ENCODE data around the gene CLMN. TPM values are rescaled to one million over a fixed set of nuclear protein-coding genes. Genes with fewer than 3 reads are reported as not detected.

The CLMN gene
- total RNA-seq, 1 donor from 2014 or later, result 3.9 TPM

DNA sequence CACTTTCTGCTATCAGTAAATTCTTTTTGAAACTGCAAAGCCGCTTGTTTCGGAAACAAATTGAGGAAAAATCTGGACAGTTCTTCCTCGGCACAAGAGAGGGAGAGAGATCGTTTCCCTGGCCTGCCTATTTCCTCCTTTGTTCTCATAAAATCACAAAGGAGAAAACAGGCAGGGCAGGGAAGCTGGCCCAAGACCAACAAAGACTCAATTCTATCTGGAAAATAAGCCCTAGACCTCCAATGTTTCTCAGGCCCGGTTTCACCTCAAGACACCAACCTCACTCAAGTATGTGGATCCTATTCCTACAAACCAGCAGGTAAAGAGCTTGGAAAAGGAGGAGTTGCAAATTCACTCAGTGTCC lies 181.9 kb downstream of the CLMN start:
- no peak for DNase-seq (ENCODE audit: low read depth)
- no peak for FAIRE-seq
- TF ChIP-seq, protein P1, sequence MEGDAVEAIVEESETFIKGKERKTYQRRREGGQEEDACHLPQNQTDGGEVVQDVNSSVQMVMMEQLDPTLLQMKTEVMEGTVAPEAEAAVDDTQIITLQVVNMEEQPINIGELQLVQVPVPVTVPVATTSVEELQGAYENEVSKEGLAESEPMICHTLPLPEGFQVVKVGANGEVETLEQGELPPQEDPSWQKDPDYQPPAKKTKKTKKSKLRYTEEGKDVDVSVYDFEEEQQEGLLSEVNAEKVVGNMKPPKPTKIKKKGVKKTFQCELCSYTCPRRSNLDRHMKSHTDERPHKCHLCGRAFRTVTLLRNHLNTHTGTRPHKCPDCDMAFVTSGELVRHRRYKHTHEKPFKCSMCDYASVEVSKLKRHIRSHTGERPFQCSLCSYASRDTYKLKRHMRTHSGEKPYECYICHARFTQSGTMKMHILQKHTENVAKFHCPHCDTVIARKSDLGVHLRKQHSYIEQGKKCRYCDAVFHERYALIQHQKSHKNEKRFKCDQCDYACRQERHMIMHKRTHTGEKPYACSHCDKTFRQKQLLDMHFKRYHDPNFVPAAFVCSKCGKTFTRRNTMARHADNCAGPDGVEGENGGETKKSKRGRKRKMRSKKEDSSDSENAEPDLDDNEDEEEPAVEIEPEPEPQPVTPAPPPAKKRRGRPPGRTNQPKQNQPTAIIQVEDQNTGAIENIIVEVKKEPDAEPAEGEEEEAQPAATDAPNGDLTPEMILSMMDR (IDR thresholded peaks at IDR 0.05; ENCODE audit: insufficient read depth, low read length, severe bottlenecking), result no peak
- H3K27me3 ChIP-seq (ENCODE audit: control insufficient read depth, insufficient read depth, low read length), result no peaks in the 10 kb centered on the region
- H3K4me3 ChIP-seq (ENCODE audit: low read depth, low read length), result no peak overlapping the region
- peaks cover 3% of the 10 kb centered on the region for H3K36me3 ChIP-seq (ENCODE audit: control insufficient read depth, insufficient read depth, low read length)

DNA sequence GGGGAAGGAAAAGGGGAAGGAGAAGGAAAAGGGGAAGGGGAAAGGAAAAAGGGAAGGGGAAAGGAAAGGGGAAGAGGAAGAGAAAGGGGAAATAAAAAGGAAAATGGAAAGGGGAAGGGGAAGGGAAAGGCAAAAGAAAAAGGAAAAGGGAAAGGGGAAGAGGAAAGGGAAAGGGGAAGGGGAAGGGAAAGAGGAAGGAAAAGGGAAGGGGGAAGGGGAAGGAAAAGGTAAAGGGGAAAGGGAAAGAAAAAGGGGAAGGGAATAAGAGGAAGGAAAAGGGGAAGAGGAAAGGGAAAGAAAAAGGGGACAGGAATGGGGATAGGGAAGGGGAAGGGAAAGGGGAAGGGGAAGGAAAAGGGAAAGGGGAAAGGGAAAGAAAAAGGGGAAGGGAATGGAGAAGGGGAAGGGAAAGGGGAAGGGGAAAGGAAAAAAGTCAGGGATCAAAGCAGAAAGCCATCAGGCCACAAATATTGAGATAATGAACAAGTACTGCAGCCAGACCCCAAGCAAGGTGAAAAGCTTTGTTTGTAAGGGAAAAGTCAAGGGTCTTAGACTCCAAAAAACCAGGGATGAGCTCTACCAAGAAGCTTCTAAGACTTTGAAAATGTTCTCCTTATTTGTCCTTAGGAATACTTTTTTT lies 182.4 kb downstream of the CLMN start:
- no peak overlapping the region for H3K4me3 ChIP-seq (ENCODE audit: low read depth, low read length)
- FAIRE-seq (no peak), DNase-seq (ENCODE audit: low read depth) (no peak)
- peaks cover 5% of the 10 kb centered on the region for H3K36me3 ChIP-seq (ENCODE audit: control insufficient read depth, insufficient read depth, low read length)
- TF ChIP-seq, protein P1 (IDR thresholded peaks at IDR 0.05; ENCODE audit: insufficient read depth, low read length, severe bottlenecking), result no peak
- no peaks in the 10 kb centered on the region for H3K27me3 ChIP-seq (ENCODE audit: control insufficient read depth, insufficient read depth, low read length)

- no peak for DNase-seq (ENCODE audit: low read depth)
- TF ChIP-seq, protein P1 (IDR thresholded peaks at IDR 0.05; ENCODE audit: insufficient read depth, low read length, severe bottlenecking), result no peak
- H3K4me3 ChIP-seq (ENCODE audit: low read depth, low read length), result no peak overlapping the region
- no peaks in the 10 kb centered on the region for H3K27me3 ChIP-seq (ENCODE audit: control insufficient read depth, insufficient read depth, low read length)
- peaks cover 5% of the 10 kb centered on the region for H3K36me3 ChIP-seq (ENCODE audit: control insufficient read depth, insufficient read depth, low read length)
- FAIRE-seq, result no peak
These were observed 183.1 kb downstream of the CLMN start for GRCh38 chr14:95136631-95137030.

DNA sequence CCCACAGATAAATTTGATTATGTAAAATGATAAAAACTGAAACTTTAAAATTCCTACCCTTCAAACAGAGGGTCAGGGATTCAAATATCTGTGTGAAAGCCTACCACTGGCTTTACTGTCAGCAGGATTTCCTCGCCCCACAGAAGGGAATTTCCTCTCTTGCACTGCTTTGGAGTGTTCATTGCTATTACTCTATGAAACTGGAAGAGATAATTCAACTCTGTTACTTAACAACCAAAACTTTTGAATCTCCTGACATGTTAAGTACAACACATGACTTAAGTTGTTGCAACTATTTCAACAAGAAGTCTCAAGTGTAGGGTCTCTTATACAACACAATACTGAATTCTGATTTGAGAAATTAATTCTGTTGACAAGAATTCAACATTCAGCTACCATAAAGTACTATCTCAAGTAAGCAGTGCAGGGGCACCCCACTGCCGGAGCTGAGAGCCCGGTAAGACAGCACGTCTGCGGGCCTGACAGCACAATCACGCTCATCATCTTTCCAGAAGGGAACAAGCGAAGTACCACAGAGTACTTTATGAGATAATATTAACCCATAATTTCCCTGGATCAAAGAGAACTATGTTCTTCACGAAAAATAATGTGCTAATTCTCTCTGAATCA lies 185.3 kb downstream of the CLMN start:
- Histone ChIP-seq H3K4me3 (ENCODE audit: low read depth, low read length) (no peak overlapping the region), H3K27me3 (ENCODE audit: control insufficient read depth, insufficient read depth, low read length) (no peaks in the 10 kb centered on the region), H3K36me3 (ENCODE audit: control insufficient read depth, insufficient read depth, low read length) (peaks cover 6% of the 10 kb centered on the region)
- no peak for FAIRE-seq
- peak; percentile 21 for DNase-seq (ENCODE audit: low read depth)
- TF ChIP-seq, protein P1 (IDR thresholded peaks at IDR 0.05; ENCODE audit: insufficient read depth, low read length, severe bottlenecking), result no peak

GRCh38 chr14:95133282-95133681 lies 186.4 kb downstream of the CLMN start:
- H3K36me3 ChIP-seq (ENCODE audit: control insufficient read depth, insufficient read depth, low read length), result peaks cover 6% of the 10 kb centered on the region

More at GRCh38 chr14:95133282-95133681, 186.4 kb downstream of the CLMN start:
- DNase-seq (ENCODE audit: low read depth) (no peak), FAIRE-seq (no peak)
- Histone ChIP-seq H3K27me3 (ENCODE audit: control insufficient read depth, insufficient read depth, low read length) (no peaks in the 10 kb centered on the region), H3K4me3 (ENCODE audit: low read depth, low read length) (no peak overlapping the region)
- TF ChIP-seq, protein P1 (IDR thresholded peaks at IDR 0.05; ENCODE audit: insufficient read depth, low read length, severe bottlenecking), result no peak
